Mesothelial cell of epicardium (in vitro differentiated cells): ENCODE data around the gene LRRC8A. TPM values are rescaled to one million over a fixed set of nuclear protein-coding genes. Genes with fewer than 3 reads are reported as not detected.

Experiments
- DNase-seq, 2 experiments: peaks; one replicate each; pipeline ENCODE4 v3.0.0; 2021; ENCODE audit warnings: low spot score in 2 of 2; ENCODE audit not compliant: unreplicated experiment in 2 of 2
- H3K27ac Mint-ChIP-seq: 2 replicates; pipeline ENCODE4 v1.8.0; 2021; ENCODE audit warnings: mixed read lengths
- H3K27me3 Mint-ChIP-seq: 2 replicates; pipeline ENCODE4 v1.8.0; 2021; ENCODE audit warnings: low read depth, mixed read lengths
- H3K36me3 Mint-ChIP-seq: 2 replicates; pipeline ENCODE4 v1.8.0; 2021; ENCODE audit warnings: mixed read lengths
- H3K4me1 Mint-ChIP-seq: 2 replicates; pipeline ENCODE4 v1.8.0; 2021; ENCODE audit warnings: mixed read lengths
- H3K4me3 Mint-ChIP-seq: 2 replicates; pipeline ENCODE4 v1.8.0; 2021; ENCODE audit warnings: mild to moderate bottlenecking, moderate library complexity, mixed read lengths
- H3K9me3 Mint-ChIP-seq: 2 replicates; pipeline ENCODE4 v1.8.0; 2021; ENCODE audit warnings: mixed read lengths
- total RNA-seq: library from RNA; stranded (reverse); gene quantifications from 3 replicates; pipeline ENCODE4 v1.2.1, GENCODE V29; 2021
- TF ChIP-seq, protein P1 (sequence below): fragments of 200-600 bp; sonication (generic); IDR thresholded peaks from one replicate; pipeline ENCODE4 v1.5.0; 2021; ENCODE audit warnings: antibody characterized with exemption; ENCODE audit not compliant: unreplicated experiment

Gene LRRC8A
- 33.9 to 35.9 TPM (median 34.6 TPM) in 3 replicates for total RNA-seq

- Mint-ChIP-seq H3K36me3 (peaks cover 5% of the 10 kb centered on the region), H3K4me1 (peaks cover 14% of the 10 kb centered on the region), H3K27me3 (no peaks in the 10 kb centered on the region), H3K4me3 (peak within 1 kb of the TSS; percentile 98), H3K9me3 (no peaks in the 10 kb centered on the region), H3K27ac (peak within 1 kb of the TSS; percentile 98)
- TF ChIP-seq, protein P1, sequence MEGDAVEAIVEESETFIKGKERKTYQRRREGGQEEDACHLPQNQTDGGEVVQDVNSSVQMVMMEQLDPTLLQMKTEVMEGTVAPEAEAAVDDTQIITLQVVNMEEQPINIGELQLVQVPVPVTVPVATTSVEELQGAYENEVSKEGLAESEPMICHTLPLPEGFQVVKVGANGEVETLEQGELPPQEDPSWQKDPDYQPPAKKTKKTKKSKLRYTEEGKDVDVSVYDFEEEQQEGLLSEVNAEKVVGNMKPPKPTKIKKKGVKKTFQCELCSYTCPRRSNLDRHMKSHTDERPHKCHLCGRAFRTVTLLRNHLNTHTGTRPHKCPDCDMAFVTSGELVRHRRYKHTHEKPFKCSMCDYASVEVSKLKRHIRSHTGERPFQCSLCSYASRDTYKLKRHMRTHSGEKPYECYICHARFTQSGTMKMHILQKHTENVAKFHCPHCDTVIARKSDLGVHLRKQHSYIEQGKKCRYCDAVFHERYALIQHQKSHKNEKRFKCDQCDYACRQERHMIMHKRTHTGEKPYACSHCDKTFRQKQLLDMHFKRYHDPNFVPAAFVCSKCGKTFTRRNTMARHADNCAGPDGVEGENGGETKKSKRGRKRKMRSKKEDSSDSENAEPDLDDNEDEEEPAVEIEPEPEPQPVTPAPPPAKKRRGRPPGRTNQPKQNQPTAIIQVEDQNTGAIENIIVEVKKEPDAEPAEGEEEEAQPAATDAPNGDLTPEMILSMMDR, result no peak
- DNase-seq, result peak; percentile 94 to 98
Measured at GRCh38 chr9:128881884-128882676, at the start of gene LRRC8A, which contains the start of gene KYAT1. TSS of gene LRRC8A (plus strand) at chr9:128882133. CDS start at chr9:128907165, 25,032 bp downstream. TSS of gene KYAT1 (minus strand) at chr9:128881950. CDS start at chr9:128845405, 36,545 bp downstream.

DNA sequence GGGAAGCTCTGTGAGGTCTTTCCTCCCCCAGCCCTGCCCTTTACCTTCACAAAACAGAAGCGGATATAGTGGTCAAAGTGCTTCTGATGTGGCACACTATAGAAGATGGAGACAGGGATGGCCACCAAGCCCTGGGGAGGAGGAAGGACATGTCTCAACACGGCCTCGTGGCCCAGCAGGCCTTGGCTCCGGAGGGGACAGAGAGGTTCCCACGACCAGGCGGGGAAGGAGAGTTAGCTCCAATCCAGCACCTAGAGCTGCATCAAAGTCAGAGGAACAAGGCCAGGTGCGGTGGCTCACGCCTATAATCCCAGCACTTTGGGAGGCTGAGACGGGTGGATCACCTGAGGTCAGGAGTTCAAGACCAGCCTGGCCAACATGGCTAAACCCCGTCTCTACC lies 48.2 kb upstream of the LRRC8A start:
- H3K4me1 Mint-ChIP-seq, result peaks cover 7% of the 10 kb centered on the region
- H3K27me3 Mint-ChIP-seq, result no peaks in the 10 kb centered on the region
- TF ChIP-seq, protein P1, result no peak
- H3K4me3 Mint-ChIP-seq, result no peak overlapping the region
- H3K36me3 Mint-ChIP-seq, result peaks cover 2% of the 10 kb centered on the region
- H3K27ac Mint-ChIP-seq, result no peak overlapping the region
- DNase-seq, result no peak
- H3K9me3 Mint-ChIP-seq, result no peaks in the 10 kb centered on the region

- TF ChIP-seq, protein P1, result no peak
- no peak for DNase-seq
- no peaks in the 10 kb centered on the region for H3K27me3 Mint-ChIP-seq
- H3K9me3 Mint-ChIP-seq, result no peaks in the 10 kb centered on the region
- peaks cover 2% of the 10 kb centered on the region for H3K36me3 Mint-ChIP-seq
- no peaks in the 10 kb centered on the region for H3K4me1 Mint-ChIP-seq
- H3K27ac Mint-ChIP-seq, result no peak overlapping the region
- no peak overlapping the region for H3K4me3 Mint-ChIP-seq
Measured at GRCh38 chr9:128835246-128836210, 46.4 kb upstream of the LRRC8A start.

GRCh38 chr9:128836509-128837145 lies 45.3 kb upstream of the LRRC8A start:
- Mint-ChIP-seq H3K36me3 (peaks cover 2% of the 10 kb centered on the region), H3K4me3 (no peak overlapping the region), H3K4me1 (no peaks in the 10 kb centered on the region), H3K27me3 (no peaks in the 10 kb centered on the region), H3K27ac (no peak overlapping the region), H3K9me3 (no peaks in the 10 kb centered on the region)
- TF ChIP-seq, protein P1, result no peak
- DNase-seq, result no peak

GRCh38 chr9:128838338-128838737 lies 43.6 kb upstream of the LRRC8A start:
- Mint-ChIP-seq H3K27me3 (no peaks in the 10 kb centered on the region), H3K9me3 (no peaks in the 10 kb centered on the region), H3K4me3 (no peak overlapping the region), H3K4me1 (no peaks in the 10 kb centered on the region), H3K36me3 (peaks cover 5% of the 10 kb centered on the region), H3K27ac (no peak overlapping the region)
- DNase-seq, result no peak
- TF ChIP-seq, protein P1, result no peak
